NK-92 treated with Interleukin-12 subunit alpha and Interleukin-12 subunit beta, amount 100 ng/mL, for 24 hours (cell line): ENCODE results near the gene CKS1B.

Experiments
- DNase-seq: peaks from one replicate; lab custom pipeline; 2025; lab: John Stamatoyannopoulos, UW

CKS1B gene

DNA sequence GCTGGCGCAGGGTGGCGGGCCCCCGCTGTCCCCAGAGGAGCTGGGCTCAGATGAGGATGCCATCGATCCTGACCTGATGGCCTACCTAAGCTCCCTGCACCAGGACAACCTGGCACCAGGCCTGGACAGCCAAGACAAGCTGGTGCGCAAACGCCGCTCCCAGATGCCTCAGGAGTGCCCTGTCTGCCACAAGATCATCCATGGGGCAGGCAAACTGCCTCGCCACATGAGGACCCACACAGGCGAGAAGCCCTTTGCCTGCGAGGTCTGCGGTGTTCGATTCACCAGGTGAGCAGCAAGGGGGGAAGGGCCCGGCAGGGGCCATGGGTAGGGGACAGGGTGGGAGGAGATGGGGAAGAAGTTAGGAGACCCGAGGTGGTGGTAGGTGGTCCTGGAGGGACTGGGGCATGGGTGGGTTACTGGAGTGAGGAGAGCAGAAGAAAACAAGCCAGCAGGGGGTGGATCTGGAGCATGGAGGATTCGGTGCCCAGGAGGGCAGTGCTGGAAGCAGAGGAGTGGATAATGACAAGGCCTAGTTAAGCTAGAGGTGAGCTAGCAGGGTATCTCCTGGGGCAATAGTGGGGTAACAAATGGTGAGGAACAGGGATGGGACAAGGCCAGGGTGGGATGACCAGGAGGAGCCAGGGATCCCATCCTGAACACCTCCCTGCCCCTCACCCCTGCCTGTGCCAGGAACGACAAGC is 41.2 kb downstream of the CKS1B start:
- no peak for DNase-seq

DNA sequence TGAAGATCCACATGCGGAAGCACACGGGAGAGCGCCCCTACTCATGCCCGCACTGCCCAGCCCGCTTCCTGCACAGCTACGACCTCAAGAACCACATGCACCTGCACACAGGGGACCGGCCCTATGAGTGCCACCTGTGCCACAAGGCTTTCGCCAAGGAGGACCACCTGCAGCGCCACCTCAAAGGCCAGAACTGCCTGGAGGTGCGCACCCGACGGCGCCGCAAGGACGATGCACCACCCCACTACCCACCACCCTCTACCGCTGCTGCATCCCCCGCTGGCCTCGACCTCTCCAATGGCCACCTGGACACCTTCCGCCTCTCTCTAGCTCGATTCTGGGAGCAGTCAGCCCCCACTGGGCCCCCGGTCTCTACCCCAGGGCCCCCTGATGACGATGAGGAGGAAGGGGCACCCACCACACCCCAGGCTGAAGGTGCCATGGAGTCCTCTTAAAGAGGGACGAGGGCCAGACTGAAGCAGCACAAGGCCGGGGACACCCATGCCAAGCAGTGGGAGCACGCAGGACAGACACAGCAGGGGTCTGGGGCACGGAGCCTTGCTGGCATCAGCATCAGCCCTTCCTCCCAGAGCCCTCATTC is 41.9 kb downstream of the CKS1B start:
- no peak for DNase-seq

DNA sequence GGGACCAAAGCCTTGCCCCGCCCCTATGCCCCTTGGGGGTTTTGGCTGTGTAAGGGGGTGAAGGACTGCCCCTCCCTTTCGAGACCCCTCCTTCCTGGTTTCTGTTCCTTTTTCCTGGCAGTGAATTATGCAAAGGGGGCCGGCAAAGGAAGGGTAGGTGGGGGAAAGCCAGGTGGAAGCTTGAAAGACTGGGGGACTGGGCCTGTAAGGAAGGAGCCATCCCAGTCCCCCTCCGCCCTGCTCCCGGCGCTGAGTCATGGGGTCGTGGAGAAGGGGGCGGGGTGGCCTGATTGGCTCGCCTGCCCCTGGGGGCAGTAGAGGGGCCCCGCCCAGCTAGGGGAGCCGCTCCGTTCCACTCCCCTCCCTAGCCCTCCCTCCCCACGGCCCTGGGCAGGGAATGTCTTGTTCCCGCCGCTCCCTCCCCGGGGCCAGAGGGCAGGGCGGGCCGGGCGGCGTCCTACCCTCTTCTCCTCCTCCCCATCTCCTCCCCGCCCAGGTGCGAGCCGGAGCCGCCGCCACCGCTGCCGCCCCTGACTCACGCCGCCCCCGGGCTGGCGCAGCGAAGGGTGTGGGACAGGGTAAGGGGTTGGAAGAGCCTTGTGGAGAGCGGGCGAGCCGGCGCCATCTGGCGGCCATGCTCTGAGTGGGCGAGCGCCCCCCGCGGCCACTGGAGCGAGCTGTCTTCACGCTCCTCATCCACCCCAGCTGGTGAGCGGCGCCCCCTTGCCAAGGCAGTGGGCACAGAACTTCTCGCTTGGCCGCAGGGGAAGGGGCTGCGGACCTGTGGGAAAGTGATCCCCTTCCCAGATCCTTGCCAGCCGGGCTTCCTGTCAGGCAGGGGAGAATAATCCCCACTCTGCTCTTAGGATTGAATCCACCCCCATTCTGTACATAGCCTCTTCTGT is 42.8 kb downstream of the CKS1B start:
- DNase-seq = peak; percentile 51

DNA sequence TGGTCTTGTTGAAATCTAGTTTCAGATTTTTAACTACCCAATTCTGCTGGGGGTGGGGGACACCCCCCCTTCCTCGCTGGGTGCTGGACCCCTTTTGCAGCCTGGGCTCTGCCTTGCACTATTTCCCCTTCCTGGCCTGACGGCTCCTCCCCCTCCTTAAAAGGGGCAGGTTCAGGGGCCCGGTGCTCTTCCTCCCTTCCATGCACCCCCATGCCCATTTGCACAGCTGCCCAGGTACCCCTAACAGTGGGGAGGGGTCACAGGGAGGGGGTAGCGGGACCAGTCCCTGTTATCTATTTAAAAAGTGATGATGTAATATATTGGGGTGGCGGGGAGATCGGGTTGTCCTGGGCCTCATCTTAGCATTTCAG is 43.5 kb downstream of the CKS1B start:
- DNase-seq = no peak

DNA sequence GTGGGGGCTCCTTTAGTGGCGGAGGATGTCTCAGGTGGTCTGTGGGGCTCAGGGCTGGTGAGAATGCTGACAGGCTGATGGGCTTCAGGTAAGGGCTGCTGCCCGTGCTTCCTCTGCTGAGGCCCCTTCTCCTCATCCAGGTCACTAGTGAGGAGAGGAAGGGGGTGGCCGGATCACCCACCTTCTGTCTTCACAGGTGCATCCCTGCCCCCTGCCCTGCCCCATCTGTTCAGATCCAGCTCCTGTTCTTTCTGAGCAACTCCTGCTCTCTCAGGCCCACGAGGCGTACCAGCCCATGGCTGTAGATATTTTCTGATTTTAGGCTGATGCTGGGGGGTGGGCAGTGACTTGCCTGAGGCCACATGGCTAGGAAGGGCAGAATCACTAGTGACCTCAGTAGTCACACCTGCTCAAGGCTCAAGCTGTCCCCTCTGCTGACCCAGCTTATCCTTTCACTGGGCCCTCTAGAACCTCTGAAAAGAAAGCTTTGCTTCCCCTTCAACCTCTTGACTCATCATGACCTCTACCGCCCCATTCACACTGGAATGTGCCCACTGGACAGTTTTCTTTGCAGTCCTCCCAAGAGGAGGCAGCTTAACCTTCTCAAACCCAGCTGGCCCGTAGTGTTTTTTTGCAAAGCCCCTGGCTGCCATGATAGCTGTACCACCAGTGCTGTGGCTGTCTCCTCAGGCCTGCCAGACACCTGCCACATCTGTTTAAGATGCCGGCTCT is 44.3 kb downstream of the CKS1B start:
- DNase-seq = no peak

DNA sequence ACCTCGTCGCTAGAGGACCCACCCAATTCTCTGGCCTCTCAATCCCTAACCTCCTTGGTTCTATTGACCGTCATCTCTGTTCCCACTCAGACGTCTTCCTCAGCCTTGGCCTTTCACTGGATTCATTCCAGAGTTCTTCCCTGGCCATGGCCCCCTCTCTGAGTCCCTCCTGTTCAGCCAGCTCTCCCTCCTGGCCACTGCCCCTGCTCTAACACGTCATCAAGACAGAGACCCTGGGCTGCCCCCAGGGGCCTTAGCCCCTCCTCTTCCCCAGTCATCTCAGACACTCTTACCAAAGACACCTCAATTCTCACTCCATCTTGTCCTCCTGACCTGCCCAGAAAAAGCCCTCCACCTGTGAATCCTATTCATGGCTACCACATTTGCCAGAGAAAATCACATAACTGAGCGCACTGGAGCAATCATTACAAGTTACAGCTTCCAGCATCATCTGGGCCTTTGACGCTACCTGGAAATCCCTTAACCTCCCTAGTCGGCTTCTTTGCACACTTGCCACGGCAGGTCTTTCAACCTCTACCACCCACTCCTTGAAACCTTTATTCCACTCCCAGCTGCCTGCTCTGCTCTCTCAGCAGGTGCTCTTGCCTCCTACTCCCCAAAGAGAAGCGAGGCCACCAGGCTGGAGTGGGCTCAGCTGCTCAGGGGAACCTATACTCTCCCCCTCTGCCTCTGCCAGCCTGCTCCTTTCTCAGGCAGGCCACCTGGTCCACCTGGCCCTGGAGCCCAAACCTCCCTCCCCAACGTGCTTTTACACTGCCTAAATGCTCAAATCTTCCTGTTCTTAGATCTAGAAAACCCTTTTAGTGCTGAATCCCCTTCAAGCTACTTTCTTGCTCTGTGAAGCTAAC is 45.1 kb downstream of the CKS1B start:
- no peak for DNase-seq

DNA sequence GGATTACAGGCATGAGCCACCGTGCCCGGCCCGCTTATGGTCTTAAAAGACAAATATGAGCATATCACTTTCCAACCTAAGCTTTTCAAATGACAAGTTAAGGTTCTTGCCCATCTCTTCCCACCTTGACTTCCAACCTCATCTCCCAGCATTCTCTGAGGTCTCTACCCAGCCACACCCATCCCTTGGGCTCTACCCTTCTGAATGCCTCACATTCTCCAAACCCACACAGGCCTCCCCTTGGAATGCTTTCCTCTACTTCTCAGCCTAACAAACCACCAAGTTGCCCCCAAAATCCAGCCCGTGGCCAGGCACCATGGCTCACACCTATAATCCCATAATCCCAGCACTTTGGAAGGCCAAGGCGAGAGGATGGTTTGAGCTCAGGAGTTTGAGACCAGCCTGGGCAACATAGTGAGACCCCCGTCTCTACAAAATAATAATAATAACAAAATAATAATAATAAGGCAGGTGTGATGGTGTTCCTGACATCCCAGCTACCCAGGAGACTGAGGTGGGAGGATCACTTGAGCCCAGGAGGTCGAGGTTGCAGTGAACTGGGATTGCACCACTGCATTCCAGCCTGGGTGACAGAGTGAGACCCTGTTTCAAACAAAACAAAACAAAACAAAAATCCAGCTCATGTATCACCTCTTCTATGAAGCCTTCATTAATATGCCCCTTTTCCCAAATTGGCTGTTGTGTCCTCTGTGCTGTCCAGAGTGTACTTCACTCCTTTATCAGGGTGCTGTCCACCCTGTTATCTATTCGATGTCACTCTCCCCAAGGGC is 47.9 kb downstream of the CKS1B start:
- DNase-seq = no peak

DNA sequence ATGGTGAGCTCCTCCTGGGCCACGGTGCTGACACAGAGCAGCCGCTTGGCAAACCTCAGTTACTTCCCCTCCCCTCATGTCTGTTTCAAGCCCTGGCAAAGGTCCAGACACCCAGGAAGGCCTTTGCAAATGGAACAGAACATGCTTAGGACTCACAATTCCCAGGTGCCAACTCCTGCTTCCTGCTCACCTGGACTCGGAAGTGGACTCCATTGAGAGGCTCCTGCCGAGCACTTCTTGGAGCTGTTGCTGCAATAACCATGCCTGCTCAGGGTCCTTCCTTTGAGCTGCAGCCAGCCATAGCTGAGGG is 48.4 kb downstream of the CKS1B start:
- DNase-seq = no peak

DNA sequence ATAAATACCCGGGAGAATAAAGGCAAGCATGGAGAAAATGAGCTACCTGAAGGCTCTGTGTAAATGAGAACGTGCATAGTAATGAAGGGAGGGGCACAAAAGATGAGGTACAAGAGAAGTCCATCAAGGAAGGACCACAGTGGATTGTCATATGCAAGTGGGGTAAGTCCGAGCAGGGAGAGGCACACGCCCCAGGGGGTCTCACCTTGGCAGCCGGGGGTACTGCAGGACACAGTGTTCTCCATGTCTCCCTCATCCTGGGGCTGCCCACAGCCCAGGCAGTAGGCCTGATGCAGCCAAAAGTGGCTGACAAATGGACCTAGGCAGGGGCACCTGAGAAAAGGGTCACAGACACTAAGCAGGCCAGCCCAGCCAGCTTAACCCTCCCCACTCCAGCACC is 49.1 kb downstream of the CKS1B start:
- DNase-seq = no peak

DNA sequence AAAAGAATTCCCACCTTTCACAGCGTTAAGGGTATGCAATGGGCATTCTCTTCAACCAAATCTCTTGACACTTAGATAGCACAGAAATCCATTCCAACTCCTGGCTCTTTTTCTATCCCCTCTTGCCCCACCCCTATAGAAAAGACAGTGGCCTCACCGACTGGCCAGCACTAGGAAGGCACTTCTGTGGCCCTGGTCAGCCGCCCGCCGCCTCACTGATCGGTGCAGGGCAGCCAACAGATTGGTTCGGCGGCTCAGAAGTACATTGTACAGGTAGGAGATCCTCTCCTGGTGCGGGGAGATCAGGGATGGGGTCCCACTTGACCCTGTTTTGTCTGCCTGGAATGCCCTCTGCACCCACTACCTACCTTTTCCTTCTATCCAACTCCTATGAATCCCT is 49.8 kb downstream of the CKS1B start:
- DNase-seq = no peak

DNA sequence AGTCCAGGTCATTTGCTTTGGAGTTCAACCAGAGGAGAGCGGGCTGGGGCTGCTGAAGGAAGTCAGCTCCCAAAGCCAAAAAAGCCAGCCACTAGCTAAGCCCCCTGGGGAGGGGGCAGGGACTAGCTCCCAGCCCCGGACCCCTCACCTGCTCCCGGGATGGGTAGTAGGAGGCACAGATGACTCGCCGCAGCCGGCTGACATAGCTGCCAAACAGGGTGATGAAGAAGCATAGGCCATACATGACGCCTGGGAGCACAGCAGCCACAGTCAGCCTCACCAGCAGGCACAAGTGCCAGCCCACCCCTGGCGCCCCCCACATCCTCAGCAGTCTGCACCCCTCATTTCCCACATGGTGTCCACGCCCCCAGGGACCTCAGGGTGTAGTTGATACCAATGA is 51.7 kb downstream of the CKS1B start:
- no peak for DNase-seq

DNA sequence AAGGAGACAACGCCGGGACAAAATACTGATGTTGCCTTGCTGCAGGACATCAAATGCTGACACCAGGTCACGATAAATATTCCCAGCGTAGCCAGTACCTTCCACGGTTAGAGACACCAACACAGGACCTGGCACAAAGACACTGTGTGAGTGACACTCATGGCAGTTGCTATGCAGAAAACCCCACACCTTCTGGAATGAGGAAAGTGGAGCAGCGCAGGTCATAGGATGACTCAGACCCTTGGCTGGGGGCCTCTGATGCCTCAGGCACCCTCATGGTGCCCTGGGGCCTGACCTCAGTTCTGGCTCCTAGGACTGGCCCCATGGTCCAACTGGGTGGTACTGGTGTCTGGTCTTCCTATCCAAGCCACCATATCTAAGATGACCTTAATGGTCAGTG is 52.1 kb downstream of the CKS1B start:
- no peak for DNase-seq
